HG03097 (cell line): ENCODE data around the gene MATN3.
A peak's percentile ranks its signal among the peaks of the same experiment; 100 is the strongest.

Experiments
- ATAC-seq: cut with Tn5 transposase; IDR thresholded peaks from one replicate; pipeline ENCODE4 v1.9.1; 2021; ENCODE audit not compliant: unreplicated experiment, low FRiP score

Gene MATN3

DNA sequence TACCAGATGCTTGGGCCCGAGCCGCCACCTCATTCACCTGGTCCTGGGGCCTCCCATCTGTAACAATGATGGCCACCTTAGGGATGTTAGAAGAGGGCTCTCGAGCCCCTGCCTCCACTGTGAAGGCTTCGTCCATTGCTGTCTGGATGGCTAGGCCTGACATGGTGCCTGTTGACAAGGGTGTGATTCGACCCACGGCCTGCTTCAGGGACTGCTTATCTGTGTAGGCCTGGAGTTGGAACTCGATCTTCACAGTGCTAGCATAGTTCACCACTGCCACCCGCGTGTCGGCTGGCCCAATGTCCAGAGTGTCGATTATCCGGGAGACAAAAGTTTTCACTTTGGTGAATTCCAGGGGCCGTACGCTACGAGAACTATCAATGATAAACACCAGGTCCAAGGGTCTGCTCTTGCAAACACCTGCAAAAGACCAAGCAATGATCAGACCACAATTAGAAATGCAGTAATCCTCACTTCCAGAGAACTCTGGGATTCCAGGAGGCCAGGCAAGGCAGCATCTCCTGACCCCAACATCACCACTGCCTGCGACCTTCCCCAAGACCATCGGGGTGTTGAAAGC is 6.5 kb downstream of the MATN3 start:
- no peak for ATAC-seq

DNA sequence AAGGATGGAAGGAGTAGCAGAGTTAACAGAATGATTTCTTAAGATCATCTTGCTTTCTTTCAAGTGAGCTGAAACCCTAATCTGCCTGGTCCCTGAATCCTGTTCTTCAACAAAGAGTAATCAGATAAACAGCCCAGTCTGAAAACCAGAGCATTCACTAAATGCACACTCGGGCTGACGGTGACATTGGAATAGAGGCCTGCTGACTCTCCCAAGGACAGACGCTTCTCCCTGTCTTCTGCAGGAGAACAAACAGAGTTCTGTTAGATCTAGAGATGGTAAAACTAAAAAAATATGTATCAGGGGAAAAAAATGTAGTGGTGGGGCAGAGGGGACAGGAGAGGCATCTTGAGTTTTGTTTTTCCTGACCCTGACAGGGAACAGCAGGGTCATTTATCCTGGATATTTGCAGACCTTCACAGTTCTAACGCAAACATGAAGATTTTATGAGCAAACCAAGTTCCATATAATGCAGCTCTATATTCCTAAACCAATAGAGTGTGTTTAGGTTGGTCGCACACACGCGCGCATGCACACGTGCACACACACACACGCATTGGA is 7.3 kb downstream of the MATN3 start:
- no peak for ATAC-seq

DNA sequence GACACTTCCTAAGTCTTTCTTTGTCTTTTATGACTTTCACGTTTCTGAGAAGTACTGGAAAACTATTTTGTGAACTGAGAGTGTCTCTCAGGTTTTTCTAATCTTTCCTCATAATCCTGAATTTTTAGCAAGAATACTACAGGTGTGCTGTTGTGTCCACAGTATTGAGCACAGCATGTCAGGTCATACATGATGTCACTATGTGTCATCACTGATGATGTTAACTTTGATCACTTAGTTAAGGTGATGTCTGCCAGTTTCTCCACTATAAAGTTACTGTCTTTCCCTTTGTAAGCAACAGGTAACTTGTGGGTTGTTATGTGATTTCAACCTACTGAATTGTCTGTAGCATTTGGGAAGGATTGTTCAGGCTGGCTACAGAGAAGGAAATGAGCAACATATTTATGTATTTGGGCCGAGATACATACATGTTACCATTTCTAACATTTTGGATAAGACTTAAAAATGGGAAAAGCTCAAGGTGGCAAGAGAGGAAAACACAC is 11.1 kb downstream of the MATN3 start:
- no peak for ATAC-seq

DNA sequence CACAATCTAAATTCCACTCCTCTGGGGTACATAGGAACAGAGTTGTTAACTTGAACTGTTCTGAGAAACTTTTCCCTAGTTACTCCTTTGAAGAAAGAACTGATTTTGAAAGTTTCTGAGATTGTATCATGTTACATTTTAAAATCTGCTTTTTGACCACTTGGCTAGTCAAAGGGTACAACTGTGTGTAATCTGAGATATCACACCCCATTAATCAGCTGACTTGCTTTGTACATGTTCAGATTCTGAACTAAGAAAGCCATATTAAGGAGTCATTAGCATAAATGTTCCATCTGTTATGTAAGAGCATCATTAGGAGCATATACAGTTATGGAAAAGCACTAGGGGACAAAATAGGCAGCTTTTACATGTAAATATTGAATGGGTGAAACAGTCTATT is 18.7 kb downstream of the MATN3 start:
- no peak for ATAC-seq

DNA sequence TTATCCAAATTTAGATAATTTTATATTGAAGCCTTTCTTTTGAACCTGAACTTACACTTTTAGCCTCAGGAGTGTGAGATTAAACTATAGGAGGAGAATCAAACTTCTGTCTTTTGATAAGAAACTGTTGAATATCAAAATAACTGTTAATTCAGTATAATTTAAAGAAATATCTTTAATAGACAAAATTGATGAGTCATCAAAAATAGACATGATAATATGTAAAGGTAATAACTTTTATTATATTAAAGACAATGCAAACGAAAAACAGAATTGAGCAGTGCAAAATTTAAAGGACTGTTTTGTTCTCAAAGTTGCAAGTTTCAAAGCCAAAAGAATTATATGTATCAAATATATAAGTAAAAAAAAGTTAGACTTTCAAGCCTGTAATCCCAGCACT is 20.6 kb downstream of the MATN3 start:
- ATAC-seq, result no peak

DNA sequence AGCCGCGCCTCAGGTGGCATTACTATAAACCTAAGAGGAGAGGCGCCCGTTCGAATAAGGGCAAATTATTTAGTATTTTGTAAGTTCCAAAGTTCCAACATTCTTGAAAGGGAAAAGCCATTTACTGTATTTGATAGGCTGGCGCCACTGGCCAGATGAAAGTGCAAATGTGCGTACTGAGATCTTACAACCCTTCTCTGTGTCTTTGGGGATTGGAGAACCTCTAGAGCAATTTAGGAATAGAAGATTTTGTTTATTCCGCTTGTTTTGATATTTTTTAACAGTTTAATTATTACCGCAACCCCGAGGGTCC is 22.1 kb downstream of the MATN3 start:
- ATAC-seq, result no peak

DNA sequence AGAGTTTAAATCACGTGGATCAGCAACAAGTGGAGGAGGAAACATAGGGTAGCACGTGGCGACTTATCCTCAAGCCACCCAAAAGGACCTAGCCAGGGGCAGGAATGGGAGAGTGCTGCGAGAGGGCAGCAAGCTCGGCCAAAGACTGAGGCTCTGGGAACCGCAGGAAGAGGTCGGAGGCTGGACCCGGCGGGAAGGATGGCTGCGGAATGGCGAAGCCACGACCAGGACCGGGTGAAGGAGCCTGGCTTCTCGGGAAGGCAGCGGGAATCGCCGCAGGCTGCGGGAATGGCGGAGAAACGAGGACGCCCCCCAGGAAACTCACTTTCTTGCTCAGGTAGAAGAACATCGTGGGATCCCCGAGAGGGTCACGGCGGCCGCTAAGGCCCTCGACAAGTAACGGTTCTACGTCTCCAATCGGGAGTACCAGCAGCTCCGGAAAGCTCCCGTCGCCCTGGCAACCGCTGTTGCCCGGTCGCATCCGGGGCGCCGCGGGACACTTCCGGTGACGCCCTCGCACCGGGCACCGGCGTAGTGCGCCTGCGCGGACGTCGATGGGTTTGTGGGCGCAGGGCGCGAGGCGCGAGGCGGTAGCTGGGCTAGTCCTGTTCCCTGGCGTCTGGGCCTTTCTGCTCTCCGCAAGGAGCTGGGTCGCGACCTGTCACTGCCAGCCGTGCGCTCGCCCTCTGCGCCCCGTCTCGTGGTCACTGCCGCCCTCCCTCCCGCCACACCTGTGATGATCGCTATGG is 22.6 kb downstream of the MATN3 start, which contains the start of gene WDR35:
TSS of gene WDR35 (minus strand) at position 439 of the 749 bp plus-strand sequence. CDS start at position 349, 90 bp downstream.
- ATAC-seq, result peak; percentile 94

DNA sequence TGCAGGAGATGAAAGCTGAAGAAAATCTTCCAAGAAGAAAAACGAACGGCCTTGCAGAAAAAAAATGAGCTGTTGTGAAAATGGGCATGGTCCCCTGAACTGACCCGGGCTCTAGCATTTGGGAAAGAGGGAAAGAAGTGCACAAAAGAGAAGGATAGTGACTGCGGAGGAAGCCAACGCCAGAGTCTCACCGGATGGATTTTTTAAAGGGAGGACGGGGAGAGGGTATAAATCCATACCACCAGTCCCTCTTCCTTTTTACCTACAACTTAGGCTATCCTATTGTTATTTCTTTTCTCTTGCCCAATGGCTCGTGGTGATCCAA is 23.2 kb downstream of the MATN3 start:
- ATAC-seq, result no peak

DNA sequence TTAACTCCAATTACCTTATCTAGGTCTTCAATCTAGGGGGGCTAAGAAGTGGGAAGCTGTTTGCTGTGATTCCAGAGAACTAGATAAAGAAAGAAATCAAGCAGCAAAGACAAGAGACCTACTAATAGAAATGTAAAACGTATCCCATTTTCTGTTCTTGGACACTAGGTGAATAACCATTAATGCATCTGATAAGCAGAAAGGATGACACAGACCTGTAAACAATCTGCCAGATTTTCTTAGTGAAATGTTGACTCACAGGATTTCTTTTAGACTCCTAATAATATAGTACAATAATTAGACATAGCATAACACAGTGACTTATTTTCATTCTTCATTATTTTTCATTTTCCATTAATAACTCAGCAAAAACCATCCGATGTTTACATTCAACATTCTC is 23.9 kb downstream of the MATN3 start:
- ATAC-seq, result no peak

DNA sequence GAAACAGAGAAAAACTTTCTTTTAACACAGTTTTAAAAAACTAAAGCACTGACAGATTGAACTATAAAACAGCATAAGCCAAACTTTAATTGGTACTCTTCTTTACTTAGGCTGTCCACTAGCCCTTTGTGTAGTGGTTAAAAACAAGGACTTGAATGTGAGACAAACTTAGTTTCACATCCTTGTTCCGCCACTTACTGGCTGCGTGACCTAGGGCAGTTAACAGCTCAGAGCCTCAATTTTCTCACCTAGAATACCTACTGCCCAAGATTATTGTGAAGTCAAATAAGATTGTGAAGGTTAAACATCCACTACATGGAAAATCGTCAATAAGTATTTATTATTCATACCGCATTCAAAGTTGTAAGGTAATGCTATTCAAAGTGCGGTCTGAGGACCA is 24.5 kb downstream of the MATN3 start:
- peak; percentile 60 for ATAC-seq

DNA sequence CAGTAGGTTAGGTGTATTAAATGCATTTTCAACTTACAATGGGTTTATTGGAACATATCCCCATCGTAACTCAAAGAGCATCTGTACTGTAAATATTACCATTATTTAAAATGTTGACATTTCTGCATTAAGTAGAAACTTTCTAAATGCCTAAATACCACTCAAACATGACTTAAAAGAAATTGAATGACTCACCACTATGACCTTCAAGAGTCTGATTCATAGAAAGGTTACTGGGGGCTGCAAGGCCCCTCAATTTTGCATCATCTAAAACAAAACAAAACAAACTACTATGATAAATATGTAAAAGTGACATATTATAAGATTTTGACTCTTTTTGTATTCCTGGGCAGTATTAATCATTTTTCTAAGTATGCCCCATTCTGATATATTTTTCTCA is 30.2 kb downstream of the MATN3 start:
- no peak for ATAC-seq

DNA sequence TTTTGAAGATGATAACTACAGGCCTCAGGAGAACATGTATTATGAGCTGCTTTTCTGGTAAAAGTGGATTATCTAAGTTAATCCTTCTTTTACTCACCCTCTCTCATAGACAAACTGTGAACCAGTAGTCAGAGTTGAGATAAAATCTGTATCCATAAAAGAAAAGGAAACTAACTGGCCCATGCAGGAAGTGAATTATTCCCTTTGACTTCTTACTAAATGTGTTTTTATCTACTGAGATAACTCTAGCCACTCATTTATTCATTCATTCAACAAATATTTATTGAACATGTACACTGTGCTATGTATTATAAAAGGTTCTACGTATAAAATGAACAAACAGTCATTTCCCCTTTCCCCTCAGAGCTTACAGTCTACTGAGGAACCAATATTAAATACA is 32.5 kb downstream of the MATN3 start:
- ATAC-seq, result no peak

DNA sequence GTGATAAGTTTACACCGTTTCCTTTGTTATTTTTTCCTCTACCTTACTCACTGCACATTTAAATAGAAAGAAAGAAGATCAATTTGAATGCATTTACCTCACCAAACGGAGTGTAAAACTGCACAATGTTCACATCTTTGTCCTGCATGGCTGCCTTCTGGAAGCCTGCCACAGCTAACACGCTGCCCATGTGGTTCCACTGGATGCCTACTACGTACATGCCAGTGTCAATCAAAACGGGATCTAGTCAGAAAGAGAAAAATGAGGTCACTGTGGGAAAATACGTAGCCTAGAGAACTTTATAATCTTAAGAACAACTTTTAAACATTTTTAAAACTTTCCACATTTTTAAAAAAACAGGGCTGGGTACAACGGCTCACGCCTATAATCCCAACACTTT is 39.0 kb downstream of the MATN3 start:
- no peak for ATAC-seq

DNA sequence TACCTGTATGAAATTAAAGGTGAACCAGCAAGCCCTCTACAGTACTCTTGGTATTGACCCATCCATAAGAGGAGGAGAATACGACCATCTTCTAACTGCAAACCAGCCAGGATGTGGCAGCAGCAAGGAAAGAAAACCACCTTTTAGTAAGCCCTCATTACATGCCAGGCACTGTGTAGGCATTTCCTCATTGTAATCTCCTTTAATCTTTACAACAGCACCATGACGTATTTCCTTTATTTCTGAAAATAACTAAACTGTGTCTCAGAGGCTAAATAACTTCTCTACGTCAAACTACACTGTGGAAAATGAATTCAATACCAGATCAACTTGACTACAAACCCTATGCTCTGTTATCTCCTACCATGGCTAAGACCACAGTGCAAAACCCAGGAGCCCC is 40.8 kb downstream of the MATN3 start:
- no peak for ATAC-seq

DNA sequence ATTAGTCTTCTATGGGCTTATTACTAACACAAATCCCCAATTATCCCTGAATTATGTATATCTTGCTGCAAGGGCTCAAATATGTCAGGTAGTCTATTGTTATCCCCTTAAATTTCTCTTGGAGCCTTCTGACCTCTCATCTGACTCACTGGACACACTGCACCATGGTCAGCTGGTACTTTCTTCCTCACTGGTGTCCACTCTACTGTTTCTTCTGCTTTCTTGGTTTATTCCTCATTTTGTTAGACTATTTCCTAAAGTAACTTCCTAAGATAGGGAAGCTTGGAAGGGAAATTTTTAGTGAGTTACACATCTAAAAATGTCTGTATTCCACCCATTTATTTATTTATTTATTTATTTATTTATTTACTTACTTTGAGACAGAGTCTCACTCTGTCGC is 49.1 kb downstream of the MATN3 start:
- no peak for ATAC-seq

DNA sequence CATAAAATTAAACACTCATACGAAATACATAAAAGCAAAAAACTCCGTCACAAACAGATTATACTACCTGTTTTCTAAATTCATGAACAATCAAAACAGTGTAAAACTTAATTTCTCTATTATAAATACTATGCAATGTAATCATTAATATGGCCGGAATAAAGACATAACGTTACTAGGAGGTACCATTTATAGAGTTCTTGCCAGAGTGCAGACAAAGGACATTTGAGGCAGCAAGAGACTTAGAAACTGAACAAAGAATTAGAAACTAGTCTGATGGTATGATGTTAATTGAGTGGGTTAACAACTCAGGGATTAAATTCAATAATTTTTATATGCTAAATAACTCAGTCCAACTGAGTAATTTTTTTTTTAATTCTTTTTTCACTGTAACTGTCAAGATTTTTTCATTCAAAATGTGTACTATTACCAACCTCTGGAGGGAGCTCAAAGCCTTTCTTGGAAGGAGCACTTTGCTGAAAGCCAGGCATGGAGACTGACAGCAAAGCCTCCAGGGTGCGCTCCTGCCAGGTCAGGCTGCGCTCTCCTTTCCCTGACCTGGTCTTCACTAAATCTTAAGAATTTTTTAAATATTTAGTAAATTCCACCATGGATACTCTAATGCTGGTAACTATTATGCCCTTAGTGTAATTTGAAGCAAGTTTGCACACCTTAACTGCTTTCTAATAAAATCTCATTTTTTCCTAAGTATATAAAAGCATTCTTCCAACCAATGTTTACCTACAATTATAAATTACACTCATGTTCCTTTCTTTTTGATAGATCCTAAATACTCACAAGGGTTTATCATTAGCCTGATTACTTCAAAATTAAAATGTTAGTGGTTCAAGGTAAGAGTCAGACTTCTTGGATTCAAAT is 56.7 kb downstream of the MATN3 start:
- peak; percentile 92 for ATAC-seq

DNA sequence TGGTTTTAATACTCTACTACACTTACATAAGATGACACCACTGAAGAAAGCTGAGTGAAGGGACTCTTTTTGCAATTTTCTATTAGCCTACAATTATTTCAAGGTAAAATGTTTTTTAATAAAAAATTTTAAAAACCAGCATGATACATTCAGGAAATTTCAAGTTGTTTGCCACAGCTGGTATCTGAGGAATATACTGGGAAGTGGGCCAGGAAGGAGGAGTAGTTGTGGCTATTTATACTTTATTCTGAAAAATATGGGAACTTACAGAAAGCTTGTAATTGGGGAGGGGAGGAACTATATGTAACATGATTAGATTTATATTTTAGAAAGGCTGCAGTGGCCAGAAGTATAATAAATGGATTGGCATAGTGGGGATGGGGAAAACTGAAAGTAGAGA is 63.4 kb downstream of the MATN3 start:
- no peak for ATAC-seq

DNA sequence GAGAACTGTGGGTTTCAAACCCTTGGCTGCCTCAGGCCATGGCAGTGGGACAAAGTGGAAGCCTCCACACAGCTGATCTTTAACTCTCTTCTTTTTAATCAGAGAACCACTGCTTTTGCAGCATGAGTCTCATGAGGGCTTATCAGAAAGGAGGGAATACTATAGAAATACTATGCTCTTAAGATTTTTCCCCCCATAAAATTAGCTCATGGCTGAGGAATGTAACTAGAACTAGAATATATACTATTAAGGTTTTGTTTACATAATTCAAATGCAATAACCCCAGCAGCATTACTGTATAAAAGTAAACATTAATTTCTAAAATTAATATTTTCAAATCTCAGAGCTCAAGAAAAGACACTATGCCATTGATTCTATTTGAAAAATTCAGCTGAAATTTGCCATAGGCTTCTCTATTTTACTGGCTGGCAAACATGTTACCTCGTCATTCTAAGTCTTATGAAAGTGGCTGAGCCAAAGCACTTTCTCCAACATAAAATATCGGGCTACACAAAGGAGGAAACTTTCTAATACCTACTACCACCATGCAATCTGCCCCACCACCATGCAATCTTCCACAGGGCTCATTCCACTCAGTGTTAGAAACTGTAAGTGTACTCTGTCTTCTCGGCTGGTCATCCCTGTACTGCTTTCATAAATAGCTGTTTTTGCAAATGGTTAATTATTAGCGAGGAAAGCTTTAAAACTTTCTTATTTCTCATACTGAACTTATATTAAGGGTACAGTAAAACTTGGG is 65.1 kb downstream of the MATN3 start:
- no peak for ATAC-seq

DNA sequence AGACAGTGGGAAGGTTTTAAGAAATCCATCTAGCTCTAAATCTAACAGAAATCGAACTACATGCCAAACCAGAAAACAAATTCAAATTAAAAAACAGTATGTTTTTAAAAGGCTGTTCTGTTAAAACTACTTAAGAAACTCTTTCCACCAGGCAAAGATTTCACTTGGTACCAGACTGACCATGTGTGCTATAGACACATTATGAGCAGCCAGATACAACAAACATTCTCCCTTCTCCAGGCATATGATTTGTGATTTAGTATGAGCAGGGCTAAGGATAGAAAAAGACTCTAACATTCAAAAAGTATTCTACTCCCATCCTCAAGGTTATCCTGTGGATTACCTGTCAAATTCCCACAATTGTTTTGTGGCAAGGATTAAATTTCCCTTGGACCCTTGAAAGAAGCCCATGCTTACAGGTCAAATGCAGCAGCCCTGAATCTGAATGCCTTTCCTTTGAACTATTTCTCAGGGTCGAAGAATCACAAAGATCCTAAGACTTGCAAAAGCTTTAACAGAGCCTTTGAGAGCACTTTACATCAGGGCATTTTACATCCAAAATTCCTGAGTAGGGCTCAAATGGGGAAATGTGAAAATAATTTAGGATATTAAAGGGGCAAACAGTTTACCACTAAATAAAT is 68.1 kb downstream of the MATN3 start:
- ATAC-seq, result no peak

DNA sequence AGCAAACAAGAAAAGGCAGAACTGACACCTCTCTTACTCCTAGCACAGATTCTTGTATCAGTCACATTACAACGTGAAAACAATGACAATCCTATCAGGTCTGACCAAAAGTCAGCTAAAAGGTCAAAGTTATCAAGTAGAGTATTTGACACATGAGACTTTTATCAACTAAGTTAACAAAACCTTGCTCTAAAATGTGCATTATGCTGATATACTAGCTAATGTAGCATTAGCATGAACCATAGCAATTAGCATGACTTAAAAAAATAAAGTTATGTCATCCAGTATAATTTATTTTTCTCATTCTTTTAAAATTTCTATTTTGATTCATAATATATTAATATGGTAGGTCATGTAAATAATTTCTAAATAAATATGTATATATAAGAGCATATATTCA is 69.3 kb downstream of the MATN3 start:
- ATAC-seq, result no peak
